ENCODE data around the gene RXRG. TPM values are rescaled to one million over a fixed set of nuclear protein-coding genes. Genes with fewer than 3 reads are reported as not detected.

Gene RXRG
- polyA plus RNA-seq, 3 donors: 3.5 to 12.3 (median 4.4) TPM

DNA sequence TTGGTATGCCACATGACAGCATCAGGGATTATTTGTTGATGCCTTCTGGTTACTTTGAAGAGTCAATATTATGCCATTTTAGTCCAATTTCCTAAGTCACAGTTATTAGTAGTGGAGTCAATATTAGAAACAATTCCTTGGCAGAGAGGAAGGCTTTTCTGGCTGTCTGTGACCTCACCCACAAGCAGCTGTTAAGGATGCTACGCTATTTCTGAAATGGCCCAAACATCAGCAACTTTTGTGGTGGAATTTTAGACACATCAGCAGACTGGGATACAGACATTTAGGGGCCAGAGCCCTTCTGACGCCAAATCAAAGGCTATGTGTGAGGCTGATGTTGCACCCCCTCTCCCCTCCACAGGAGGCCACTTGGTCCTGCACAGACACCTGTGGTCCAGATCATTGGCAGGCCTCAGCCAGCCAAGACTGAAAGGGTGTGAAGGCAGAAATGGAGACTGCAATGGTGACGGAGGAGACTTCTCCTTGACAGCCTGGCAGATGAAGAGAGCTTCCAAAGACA, 9.2 kb upstream of the RXRG start:
- WGBS, 3 donors: 81 to 84% (median 84%) methylated on average over 3 of the region's 3 CpGs
- no peak overlapping the region for H3K27ac ChIP-seq (ENCODE audit: low read depth, low read length)

DNA sequence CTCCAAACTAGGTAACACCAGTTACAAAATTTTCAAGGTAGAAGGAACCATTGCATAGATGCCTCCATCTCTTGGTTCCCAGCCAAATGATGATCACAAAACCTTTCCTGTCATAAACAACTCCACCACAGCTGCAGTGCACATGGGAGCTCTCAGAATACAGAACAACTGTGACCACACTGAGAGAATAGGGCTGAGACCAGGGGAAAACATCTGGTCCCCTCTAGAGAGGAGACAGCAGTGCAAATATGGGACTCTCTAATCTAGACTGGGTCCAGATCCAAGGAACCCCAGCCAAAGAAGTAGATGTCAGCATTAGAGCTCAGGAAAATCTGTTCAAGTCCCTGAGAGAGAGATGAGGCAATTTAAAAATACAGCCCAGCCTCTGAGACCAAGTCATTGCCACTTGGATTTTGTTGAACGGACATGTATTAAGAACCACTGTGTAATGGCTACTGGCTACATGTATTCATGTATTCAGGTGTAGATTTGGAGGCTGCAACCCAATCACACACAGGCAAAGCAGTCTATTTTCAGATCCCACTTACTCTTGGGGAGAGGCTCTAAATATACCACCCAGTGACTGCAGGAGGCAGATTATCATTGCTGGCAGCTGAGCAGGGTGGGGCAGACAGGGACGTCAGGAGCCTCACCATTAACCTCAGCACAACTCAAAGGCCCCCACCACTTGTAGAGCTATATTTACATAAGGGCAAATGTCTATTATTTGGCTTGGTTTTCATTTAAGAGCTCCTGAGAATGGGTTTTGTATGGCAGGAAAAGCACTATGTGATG, 7.6 kb upstream of the RXRG start:
- WGBS, 3 donors: 49 to 68% (median 54%) methylated on average over 2 of the region's 2 CpGs
- no peak overlapping the region for H3K27ac ChIP-seq (ENCODE audit: low read depth, low read length)

DNA sequence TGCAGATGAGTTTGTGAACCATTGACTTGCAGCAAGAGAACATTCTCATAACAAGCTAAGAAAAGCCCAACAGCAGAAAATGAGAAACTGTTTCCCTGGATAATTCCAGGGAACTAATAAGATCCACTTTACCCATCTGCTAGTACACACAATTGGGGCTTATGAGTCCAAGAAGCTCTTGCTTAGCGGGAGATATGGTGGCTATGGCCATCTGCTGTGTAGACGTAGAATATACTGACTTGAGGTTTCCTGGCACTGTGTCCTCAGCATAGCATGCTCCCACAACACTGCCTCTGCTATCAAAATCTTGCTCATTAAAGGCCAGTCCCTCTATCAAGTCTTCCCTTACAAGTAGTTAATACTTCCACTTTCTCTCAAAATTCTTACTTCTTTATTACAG, 6.8 kb upstream of the RXRG start:
- WGBS, 3 donors: 64 to 90% (median 86%) methylated on average over 2 of the region's 2 CpGs
- no peak overlapping the region for H3K27ac ChIP-seq (ENCODE audit: low read depth, low read length)

DNA sequence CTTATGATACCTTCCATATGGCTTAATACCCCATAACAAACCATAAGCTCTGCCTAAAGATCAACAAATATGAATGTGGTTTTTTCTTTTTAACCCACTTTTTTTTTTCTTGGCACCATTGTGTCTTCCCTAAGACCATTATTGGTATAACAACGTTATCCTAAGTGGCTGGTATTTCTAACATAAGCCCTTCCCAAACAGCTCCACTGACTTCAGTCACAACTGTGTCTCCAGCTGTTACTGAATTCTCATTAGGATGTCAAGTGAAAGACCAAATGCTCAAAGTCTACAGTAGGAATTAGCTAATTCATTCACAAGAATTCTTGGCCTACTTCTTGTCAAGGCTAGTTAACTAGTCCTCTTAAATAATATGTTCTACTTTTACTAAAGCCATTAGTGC, 4.2 kb upstream of the RXRG start:
- H3K27ac ChIP-seq (ENCODE audit: low read depth, low read length): no peak overlapping the region
- WGBS, 3 donors: 34 to 47% (median 37%) methylated on average over 1 of the region's 1 CpG

DNA sequence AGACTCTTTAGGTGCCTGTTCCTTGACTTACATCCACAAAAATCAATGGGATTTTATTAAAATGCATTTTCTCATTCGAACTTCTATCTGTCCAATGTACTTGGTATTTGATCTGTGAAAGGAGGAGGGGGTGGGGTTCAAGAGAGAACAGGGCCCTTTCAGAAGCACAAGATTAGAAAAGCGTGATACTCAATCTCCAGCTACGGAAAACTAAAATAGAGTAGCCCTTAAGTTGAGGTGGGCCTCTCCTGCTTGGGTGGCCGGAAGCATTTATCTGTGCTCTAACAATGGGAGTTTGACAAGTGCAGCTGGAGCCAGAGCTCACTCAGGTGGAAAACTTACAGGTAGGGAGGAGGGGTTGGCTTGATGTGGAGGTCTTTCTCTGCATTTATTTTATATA, 462 bp upstream of the RXRG start:
- 43 to 61% (median 61%) methylated on average over 4 of the region's 4 CpGs for WGBS, 3 donors
- no peak overlapping the region for H3K27ac ChIP-seq (ENCODE audit: low read depth, low read length)

DNA sequence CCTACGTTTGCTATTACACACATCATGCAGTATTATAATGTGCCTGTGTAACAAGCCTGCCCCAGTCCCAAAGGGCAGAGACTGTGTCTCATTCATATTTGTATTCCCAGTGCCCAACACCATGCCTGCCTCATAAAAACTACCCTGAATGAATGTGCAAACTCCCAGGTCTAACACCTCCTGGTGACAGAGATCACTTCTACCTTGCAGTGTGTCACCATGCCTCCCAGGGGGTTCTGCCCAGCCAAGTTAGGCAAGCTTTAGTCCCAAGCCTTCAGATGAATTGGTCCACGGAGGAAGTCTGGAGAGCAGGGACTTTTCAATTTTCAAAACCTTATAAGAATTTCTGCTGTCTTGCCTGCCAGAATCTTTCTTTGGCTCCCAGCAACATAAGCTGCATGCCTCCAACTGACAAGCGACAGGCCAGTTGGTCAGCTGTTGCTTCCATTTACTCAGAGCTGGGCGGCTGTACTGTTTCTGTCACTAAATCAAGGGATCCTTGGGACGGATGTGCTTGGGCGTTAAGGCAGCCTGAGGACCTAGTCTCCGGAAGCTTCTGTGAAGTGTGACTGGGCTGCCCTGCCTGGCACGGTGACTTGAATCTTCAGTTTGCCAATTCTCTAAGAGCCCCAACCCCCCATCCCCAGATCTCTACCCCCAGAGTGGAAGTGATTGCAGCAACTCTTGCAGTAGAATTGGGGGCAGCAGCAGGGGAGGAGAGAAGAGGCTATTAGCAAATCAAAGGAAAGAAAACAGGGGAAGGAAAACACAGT, 1.2 kb downstream of the RXRG start:
- no peak overlapping the region for H3K27ac ChIP-seq (ENCODE audit: low read depth, low read length)
- WGBS, 3 donors: 8 to 13% (median 9%) methylated on average over 8 of the region's 8 CpGs

DNA sequence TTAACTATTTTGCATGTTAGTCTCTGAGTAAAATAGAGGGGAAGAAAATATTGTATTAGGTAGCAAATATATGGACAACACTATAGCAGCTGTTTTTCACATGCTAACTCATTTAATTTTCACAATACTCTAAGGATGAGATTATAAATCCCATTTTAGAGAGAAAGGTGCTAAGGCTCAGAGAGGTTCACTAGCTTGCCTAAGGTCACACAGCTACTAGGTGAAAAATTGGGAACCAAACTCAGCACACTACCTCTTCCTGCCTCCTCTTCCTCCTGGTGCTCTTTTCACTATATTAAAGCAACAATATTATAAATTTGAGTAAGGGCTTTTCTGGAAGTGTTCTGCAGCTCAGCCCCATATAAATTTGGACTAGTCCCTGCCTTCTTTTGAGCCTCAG, 2.3 kb downstream of the RXRG start:
- H3K27ac ChIP-seq (ENCODE audit: low read depth, low read length): no peak overlapping the region

DNA sequence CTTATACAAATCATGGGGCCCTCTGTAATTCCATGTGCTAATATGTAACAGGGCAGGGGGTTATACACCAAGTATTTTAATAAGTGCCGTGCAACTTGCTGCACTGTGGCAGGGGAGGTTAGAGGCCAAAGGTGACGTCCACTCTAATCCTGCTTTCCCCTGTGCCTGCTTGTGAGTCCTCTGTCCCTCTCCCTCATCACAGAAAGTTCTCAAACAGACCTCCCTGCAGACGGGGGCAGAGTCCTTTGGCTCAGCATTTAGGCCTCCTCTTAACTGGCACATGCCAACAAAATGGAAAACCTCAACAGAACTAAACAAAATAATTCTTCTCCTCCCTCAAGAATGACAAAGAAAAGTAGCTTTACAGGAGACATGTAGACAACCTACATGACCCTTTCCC, 2.9 kb downstream of the RXRG start:
- WGBS, 3 donors: 67 to 82% (median 82%) methylated on average over 3 of the region's 3 CpGs
- H3K27ac ChIP-seq (ENCODE audit: low read depth, low read length): no peak overlapping the region

DNA sequence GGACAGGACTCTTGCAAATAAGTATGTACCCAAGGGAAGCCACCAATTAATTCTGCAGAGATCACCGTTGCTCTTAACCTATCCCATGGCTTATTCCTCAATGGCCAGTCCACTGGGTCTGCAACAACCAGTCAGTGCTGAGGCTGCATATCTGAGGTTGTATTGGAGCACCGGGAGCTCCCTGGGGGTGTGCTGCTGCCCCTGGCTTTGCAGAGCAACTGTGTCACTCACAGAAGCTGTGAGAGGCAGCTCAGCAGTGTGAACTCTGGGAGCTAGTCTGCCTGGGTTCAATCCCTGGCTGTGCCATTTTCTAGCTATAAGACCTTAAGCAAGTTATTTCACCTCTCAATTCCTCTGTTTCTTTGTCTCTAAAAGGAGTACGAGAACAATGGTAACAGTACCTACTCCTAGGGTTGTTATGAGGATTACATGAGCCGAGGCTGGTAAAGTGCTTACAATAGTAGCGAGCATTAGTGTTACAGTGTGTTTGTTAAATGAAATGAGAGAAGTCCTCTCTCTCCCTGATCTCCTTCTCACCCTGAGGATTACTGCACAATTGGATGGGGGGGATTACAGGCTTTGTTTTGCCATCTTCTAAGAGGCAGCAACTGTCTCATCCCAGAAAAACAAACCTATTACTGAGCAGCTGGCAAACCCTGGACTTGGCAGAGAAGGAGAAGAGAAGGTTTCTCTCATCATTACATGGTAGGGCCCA, 3.6 kb downstream of the RXRG start:
- H3K27ac ChIP-seq (ENCODE audit: low read depth, low read length): no peak overlapping the region
- WGBS, 3 donors: 55 to 86% (median 80%) methylated on average over 5 of the region's 5 CpGs

DNA sequence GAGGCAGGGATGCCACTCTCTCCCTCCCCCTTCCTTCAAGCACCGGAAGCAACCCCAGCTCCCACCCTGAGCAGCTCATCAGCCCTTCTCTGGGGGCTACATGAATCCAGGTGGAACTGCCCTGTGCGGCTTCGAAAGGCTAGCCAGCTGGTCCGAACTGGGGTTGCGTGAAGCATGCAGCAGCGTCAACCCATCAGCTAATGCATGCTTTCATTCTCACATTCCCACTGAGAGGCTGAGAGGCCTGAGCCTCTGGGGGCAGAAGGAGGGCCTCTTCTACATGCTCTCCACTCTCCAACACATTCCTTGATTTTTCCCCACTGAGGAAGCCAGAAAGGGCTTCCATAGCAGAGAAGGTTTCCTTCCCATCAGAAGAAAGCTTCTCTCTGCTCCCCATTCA, 5.6 kb downstream of the RXRG start:
- H3K27ac ChIP-seq (ENCODE audit: low read depth, low read length): no peak overlapping the region
- 35 to 76% (median 61%) methylated on average over 5 to 6 of the region's 6 CpGs for WGBS, 3 donors

DNA sequence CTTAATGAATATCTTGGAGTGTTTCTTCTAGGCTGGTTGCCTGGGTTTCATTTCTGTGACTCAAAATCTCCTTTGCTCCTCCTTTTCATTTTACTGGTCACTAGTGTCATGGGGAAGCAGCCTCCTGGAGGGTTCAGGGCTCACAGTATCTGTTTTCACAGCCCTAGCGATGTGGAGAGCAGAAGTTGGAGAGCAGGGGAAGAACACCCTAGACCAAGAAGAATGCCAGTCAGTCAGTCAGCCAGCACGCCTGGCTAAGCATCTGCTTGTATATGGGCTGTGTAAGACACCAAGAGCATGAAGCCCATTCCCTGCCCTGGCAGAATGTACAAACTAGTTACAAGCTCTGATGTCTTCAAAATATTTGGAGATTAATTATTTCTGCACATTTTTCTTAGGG, 7.9 kb downstream of the RXRG start:
- WGBS, 3 donors: 79 to 87% (median 85%) methylated on average over 2 of the region's 2 CpGs
- no peak overlapping the region for H3K27ac ChIP-seq (ENCODE audit: low read depth, low read length)

DNA sequence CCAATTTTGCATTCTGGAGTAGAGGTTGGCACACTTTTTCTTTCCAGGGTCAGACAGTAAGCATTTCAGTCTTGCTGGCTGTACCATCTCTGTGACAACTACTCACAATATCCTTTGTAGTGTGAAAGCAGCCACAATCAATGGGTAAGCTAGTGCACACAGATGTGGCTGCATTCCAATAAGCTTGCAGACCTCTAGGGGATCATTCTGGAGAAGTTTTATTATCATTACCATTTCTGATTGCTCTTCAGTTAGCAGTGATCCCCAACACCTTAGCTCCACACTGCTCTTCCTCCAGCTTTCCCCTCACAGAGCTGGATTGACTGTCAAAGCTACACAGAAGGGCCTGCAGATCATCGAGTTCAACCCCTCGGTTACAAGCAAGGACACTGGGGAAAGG, 9.1 kb downstream of the RXRG start:
- no peak overlapping the region for H3K27ac ChIP-seq (ENCODE audit: low read depth, low read length)
- WGBS, 3 donors: 69 to 93% (median 90%) methylated on average over 2 of the region's 2 CpGs

DNA sequence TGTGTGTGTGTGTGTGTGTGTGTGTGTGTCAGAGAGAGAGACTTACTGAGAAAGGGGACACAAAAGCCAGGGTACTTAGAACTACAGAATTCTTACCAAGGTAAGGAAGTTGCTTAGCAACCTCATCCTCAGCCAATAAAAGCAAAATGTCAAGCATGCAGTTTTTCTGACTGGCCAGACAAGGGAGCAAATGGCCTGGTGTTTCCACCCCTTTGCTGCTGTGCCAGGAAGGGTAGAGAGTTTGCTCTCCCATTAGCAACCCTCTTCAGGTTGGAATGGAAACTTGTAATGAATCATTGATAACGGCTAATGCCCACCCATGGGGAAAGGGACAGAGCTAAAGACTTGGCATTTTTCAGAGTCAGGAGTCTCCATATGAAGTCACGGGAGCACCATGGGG, 10.6 kb downstream of the RXRG start:
- WGBS, 3 donors: 42 to 59% (median 56%) methylated on average over 2 of the region's 2 CpGs
- H3K27ac ChIP-seq (ENCODE audit: low read depth, low read length): no peak overlapping the region

DNA sequence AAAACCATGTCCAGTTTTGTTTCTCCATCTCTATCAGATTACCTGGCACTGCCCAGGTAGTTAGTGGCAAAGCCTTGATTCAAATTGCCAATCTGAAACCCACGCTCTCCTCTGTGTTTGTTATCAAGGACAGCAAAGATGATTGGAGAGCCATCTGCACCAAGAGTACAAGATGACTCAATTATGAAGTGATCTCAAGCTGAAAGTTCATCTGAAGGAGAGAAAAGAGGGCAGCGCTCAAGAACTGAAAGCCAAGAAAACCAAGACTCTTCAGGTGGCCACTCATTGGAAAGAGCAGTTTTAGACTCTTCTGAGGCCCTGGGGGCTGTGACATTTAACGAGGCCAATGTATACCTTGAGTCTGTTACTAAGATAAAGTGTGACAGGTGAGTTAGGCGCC, 13.8 kb downstream of the RXRG start:
- H3K27ac ChIP-seq (ENCODE audit: low read depth, low read length): no peak overlapping the region
- WGBS, 3 donors: 68 to 85% (median 85%) methylated on average over 4 of the region's 4 CpGs

DNA sequence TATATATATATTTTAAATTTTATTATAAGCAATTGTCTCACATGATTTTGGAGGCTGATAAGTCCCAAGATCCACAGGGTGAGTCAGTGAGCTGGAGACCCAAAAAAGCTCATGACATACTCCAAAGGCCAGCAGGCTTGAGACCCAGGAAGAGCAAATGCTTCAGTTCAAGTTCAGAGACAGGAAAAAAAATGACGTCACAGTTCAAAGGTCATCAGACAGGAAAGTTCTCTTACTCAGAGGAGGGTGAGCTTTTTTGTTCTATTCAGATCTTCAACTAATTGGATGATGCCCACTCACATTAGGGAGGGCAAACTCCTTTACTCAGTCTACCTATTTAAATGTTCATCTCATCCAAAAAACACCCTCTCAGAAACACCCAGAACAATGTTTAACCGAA, 18.2 kb downstream of the RXRG start:
- WGBS, 3 donors: 62 to 84% (median 79%) methylated on average over 2 of the region's 2 CpGs
- no peak overlapping the region for H3K27ac ChIP-seq (ENCODE audit: low read depth, low read length)

DNA sequence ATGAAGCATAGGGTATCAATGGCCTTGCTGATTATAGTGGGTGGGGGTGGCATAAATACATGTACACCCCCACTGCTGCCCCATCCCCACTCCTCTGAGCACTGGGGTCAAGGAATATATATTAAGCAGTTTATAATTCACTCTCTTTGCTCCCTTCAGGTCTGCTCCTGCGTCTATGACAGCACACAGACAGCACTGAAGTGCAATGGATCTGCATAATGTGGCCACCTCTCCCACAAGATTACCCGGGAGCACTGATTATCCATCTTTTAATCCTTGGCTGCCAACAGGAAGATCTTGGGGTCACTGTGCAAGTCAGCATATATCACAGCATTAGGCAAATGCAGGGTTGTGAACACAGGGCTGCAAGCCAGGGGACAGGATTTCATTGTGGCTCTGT, 19.3 kb downstream of the RXRG start:
- 72 to 81% (median 80%) methylated on average over 2 of the region's 2 CpGs for WGBS, 3 donors

DNA sequence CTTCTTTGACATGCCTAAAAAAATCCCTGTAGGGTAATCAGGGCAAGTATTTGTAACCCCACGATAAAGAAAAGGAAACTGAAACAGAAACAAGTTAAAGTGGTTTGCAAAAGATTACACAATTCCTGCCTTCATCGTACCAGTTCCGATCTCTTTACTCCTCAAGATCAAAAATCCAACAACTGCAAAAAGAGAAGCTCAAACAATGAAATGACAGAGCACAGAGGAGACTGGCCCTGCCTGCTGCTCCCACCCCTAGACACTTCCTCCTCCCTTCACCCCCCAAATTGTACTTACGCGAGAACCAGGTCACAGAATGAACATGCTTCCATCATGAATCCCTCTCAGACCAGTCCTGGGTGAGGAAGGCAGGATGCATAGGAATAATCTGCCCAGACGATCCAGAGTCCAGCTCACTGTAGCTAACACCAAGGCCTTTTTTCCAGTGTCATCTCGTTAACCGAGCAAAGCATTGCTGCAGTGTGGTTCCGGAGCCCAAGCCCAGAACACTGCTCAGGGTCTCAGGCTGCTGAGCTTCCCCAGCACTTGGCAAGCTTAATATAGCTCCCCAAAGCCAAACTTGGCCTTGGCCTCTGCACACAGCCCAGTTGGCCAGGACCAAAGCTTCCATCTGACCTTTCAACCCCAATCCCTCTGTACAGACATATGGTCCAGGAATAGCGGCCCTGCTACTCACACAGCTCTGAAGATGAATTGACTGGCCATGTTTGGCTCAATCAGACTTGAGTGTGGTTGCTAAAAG, 20.3 kb downstream of the RXRG start:
- H3K27ac ChIP-seq (ENCODE audit: low read depth, low read length): no peak overlapping the region
- 26 to 67% (median 36%) methylated on average over 10 of the region's 10 CpGs for WGBS, 3 donors

More for the DNA sequence above, 19.3 kb downstream of the RXRG start:
- no peak overlapping the region for H3K27ac ChIP-seq (ENCODE audit: low read depth, low read length)

DNA sequence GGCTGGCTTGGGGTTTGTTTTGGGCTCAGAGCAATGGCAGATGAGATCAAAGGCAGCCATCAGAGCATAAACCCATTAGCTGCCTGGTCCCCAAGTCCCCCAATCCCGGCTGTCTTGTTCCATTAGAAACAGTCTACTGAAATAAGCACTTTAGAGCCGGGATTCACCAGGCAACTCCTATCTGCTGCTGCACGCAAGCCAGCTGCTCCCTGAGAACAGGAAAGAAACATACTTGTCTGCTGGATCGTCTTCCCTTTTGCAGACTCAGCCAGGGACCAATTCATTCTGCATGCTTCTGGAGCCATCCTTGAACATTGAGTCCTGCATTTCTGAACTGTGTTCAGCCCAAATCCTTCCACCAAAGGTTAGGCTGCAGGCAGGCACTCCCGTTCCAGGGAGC, 21.8 kb downstream of the RXRG start:
- H3K27ac ChIP-seq (ENCODE audit: low read depth, low read length): no peak overlapping the region
- WGBS, 3 donors: 60 to 67% (median 62%) methylated on average over 5 of the region's 5 CpGs

Data from adipose tissue (tissue), 3 donors.